Measurements from ENCODE around the gene SCNN1B.
"Not testable (repeated sequence)": the region's sequence is repeated elsewhere in the genome, so short reads cannot be mapped to it uniquely, and the experiment has no call there.

Gene SCNN1B, protein sequence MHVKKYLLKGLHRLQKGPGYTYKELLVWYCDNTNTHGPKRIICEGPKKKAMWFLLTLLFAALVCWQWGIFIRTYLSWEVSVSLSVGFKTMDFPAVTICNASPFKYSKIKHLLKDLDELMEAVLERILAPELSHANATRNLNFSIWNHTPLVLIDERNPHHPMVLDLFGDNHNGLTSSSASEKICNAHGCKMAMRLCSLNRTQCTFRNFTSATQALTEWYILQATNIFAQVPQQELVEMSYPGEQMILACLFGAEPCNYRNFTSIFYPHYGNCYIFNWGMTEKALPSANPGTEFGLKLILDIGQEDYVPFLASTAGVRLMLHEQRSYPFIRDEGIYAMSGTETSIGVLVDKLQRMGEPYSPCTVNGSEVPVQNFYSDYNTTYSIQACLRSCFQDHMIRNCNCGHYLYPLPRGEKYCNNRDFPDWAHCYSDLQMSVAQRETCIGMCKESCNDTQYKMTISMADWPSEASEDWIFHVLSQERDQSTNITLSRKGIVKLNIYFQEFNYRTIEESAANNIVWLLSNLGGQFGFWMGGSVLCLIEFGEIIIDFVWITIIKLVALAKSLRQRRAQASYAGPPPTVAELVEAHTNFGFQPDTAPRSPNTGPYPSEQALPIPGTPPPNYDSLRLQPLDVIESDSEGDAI

DNA sequence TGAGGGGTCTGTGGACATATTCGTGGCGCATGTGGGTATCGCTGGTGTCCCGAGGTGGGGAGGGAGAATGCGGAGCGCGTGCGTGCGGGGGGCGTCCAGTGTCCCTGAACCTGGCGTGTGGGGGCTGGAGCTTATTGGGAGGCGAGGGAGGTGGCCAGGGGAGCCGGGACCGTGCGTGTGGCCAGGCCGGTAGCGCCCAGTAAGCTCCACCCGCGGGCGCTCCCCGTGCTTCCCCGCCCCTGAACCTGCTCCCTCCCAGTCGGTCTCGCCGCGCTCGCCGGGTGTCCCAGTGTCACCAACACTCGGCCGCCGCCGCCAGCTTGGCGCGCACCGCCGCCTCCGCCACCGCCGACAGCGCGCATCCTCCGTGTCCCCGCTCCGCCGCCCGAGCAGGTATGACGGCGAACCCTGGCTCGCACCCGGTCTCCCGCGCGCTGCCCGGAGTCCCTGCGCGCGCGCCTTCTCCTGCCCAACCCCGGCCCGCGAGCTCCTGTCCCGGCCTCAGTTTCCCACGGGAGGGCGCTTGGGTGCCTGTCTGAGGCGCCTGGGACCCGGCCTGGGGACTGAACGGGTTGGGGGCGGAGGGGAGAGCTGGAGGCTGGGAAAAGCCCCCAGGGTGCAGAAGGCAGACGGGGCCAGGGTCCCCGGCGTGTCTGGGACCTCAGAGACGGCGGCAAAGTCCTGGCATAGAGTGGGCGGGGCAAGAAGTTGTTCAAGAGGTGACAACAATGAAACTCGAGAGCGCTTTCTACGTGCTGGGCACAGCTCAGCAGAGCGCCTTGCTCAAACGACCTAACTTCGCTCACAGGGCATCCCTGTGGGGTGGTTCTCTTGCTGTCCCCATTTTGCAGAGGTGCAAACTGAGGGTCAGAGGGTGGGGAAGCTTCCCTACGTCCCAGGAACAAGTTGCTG, at the start of gene SCNN1B:
TSS of gene SCNN1B (plus strand) at position 258 of the 912 bp plus-strand sequence. CDS start 46,298 bp downstream, outside the sequence.
- no peak within 1 kb of the TSS for H3K4me3 ChIP-seq (ENCODE audit: low read depth, low read length)
- no peak for DNase-seq (ENCODE audit: low read depth)

DNA sequence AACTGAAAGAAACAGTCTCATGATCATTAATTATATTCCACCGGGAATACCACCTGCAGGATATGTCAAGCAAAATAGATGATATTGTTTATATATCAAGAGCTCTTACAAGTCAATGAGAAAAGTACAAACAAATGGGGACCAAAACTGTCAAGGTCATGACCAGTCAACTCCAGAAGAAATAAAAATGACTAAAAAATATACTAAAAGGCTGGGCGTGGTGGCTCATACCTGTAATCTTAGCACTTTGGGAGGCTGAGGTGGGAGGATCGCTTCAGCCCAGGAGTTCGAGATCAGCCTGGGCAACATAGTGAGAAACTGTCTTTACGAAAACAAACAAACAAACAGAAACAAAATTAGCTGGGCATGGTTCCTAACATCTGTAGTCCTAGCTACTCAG, 49.8 kb upstream of the SCNN1B start:
- DNase-seq (ENCODE audit: low read depth) = no peak
- H3K4me3 ChIP-seq (ENCODE audit: low read depth, low read length) = no peak overlapping the region

DNA sequence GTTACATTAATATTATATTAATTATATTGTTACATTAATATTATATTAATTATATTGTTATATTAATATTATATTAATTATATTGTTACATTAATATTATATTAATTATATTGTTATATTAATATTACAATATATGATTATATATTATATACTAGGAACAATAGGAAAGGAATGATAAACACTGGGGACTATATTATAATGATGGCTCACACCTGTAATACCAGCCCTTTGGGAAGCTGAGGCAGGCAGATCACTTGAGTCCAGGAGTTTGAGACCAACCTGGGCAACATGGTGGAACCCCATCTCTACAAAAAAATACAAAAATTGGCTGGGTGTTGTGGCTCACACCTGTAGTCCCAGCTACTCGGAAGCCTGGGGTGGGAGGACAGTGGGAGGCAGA, 48.5 kb upstream of the SCNN1B start:
- H3K4me3 ChIP-seq (ENCODE audit: low read depth, low read length); DNase-seq (ENCODE audit: low read depth): not testable (repeated sequence)

DNA sequence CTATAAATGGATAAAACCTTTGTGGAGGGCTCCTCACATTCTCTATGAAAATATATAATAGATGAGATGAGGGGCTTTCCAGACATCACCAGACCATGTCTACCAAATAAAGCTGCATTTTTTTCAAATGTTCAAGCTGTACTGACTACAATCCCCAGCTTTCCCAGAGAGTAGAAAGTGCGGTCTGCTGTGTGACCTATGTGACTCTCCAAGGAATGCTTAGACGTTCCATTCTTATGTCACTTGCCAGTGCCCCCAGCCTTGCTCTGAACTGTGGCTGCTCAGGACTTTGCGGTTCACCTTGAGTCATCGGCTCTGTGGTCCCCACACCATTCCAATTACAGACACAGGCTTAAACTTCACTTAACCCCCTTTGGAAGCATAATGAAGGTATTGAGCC, 47.8 kb upstream of the SCNN1B start:
- H3K4me3 ChIP-seq (ENCODE audit: low read depth, low read length) = no peak overlapping the region
- peak; percentile 0 for DNase-seq (ENCODE audit: low read depth)

DNA sequence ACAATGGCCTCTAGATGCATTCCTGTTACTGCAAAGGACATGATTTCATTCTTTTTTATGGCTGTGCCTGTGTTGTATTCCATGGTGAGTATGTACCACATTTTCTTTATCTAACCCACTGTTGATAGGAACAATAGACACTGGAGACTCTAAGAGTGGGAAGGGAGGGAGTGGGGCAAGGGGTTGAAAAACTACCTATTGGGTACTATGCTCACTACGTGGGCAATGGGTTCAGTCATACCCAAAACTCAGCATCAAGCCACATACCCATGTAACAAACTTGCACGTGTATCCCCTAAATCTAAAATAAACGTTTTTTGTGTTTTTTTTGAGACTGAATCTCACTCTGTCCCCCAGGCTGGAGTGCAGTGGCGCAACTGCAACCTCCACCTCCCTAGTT, 47.1 kb upstream of the SCNN1B start:
- DNase-seq (ENCODE audit: low read depth) = no peak
- H3K4me3 ChIP-seq (ENCODE audit: low read depth, low read length) = no peak overlapping the region

DNA sequence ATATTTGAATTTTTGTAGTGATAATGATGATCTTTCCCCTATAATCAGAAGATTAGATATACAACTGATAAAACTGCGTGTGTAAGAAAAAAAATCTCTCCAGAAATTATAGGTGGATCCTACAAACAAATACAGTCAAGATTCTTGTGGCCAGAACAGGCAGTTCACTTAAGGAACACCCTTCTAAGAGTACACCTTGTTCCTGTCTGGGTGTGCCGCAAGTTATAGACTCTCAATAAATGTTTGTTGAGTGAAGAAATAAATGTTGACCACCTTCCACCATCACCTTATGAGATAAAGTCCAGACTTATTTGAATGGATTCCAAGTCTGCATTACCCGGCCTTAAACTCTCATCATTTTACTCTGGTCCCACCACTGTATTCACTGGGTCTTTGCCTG, 45.7 kb upstream of the SCNN1B start:
- no peak overlapping the region for H3K4me3 ChIP-seq (ENCODE audit: low read depth, low read length)
- DNase-seq (ENCODE audit: low read depth) = no peak

DNA sequence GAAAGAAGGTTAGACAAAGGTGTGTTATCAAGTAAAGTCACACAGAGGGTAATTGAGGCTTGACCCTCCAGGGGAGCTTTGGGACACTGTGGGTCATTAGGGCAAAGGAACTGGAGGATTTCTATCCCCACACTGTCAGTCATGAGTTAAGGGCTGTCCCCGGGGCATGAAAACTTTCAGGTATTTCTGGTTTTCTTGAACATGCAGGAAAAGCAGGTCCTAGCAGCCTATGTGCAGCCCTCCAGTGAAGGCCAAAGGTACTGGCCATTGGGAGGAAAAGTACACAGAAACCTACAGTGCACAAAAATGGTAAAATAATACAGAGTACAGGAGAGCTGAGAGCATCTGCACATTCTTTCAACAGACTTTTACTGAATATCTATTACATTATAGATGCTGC, 44.4 kb upstream of the SCNN1B start:
- no peak for DNase-seq (ENCODE audit: low read depth)
- H3K4me3 ChIP-seq (ENCODE audit: low read depth, low read length) = no peak overlapping the region

DNA sequence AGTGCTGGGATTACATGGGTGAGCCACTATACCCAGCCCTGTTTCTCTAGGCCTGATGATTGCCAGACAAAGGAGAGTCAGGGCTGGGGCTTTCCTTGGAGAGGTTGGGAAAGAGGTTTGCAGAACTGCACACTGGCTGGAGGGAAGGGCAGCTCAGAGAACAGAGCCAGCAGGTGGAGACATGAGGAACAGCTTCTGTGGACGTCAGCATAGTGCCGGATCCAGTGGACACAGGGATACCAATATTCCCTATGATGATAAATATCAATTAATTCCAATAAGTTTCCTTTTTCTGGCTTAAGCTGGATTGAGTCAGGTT, 43.2 kb upstream of the SCNN1B start:
- H3K4me3 ChIP-seq (ENCODE audit: low read depth, low read length) = no peak overlapping the region
- DNase-seq (ENCODE audit: low read depth) = no peak

DNA sequence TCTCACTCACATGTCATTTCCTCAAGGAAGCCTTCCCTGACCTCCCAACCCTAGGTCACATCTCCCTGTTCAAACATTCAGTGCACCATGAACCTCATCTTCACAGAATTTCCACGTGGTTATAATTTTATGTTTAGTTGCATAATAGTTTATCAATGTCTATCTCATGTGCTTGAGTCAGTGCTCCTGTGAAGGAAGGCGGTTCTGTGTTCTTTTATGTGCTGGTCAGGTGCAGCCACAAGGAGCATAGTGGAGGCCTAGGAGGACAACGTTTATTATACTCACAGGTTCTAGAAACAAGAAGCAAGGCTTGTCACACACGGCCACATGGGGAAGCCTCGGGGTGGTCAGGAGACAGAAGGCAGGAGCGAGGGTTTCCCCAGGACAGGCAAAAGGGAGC, 34.5 kb upstream of the SCNN1B start:
- DNase-seq (ENCODE audit: low read depth) = no peak
- no peak overlapping the region for H3K4me3 ChIP-seq (ENCODE audit: low read depth, low read length)

DNA sequence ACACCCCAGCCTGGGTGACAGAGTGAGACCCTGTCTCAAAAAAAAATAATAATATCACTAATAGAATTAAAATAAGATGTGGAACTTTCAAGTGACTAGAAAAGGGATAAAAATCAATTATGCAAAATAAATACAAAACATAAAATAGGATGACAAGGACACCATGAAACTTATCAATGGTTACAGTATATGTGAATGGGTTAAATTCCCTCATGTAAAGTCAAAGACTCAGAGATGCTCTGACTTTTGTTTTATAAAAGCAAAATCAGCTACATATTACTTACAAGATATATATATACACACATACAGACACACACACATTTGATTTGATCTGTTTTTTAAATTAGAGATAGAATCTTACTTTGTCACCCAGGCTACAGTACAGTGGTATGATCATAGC, 33.5 kb upstream of the SCNN1B start:
- H3K4me3 ChIP-seq (ENCODE audit: low read depth, low read length) = no peak overlapping the region
- no peak for DNase-seq (ENCODE audit: low read depth)

DNA sequence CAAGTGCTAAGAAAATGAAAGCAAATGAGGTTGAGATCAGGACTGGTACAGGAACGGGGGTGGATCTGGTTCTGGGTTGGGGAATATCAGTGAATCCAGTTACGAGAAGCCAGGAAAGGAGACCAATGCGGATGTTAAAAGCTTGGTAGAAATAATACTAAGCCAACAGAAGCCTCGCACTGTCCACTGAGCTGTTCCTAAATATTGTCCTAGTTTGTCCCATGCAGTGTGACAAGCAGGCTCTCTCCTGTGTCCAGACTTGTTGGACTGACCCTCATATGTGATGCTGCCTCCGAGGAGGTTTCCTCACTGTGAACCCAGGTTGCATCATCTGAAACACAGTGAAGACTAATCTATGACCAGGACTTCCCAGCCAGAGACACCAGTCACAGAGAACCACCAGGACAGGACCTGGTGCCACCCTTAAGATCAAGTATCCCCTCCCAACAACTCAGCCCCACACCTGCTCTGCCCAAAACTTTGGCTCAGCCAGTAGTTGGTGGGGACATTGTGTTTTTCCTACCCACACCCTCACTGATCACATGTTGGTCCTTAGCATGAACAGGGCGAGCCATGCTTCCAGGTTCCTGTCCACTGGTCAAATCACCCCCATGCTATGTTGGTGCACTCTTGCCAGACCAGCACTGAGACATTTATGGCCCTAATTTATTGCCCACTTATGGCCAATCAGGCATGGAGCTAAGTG, 32.7 kb upstream of the SCNN1B start:
- no peak overlapping the region for H3K4me3 ChIP-seq (ENCODE audit: low read depth, low read length)

DNA sequence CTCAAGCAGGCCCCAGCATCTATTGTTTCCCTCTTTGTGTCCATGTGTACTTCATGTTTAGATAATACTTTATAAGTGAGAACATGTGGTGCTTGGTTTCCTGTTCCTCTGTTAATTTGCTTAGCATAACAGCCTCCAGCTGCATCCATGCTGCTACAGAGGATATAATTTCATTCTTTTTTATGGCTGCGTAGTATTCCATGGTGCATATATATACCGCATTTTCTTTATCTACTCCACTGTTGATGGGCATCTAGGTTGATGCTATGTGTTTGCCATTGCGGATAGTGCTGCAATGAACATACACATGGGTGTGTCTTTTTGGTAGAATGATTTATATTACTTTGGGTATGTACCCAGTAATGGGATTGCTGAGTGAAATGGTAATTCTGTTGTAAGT, 31.4 kb upstream of the SCNN1B start:
- no peak for DNase-seq (ENCODE audit: low read depth)

More for the DNA sequence above, 32.7 kb upstream of the SCNN1B start:
- DNase-seq (ENCODE audit: low read depth) = no peak

DNA sequence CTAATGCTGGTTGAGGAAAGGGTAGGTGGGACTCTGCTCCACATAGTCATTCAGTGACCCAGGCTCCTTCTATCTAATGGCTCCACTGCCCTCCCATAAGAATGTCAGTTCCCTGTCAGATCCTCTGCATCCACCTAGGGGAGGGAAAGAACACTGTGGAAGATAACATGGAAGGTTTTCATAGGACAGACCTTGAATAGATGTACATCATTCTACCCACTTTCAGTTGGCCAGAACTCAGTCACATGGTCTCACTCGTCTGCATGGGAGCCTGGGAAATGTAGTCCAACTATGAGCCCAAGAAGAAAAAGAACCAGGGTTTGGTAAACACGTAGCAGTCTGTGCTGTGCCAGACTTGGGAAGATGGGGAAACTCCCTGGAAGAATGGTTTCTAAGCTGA, 27.1 kb upstream of the SCNN1B start:
- DNase-seq (ENCODE audit: low read depth) = no peak

More for the DNA sequence above, 31.4 kb upstream of the SCNN1B start:
- no peak overlapping the region for H3K4me3 ChIP-seq (ENCODE audit: low read depth, low read length)

DNA sequence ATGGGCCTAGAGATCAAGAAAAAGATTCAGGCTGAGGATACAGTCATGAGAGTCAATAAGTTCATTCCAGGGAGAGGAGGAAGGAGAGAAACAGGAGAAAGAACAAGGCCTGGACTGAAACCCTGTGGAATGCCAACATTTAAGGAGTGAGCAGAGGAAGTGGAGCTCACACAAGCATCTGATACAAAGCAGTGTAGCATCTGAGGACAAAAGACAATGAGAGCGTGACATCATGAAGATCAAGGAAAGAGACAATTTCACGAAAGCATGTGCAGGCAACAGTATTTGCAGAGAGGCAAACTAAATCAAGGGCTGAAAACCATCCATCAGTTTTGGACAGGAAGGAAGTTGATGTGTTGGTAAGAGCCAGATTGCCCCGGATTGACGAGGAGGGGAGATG, 25.3 kb upstream of the SCNN1B start:
- no peak for DNase-seq (ENCODE audit: low read depth)
- H3K4me3 ChIP-seq (ENCODE audit: low read depth, low read length) = no peak overlapping the region

More for the DNA sequence above, 27.1 kb upstream of the SCNN1B start:
- no peak overlapping the region for H3K4me3 ChIP-seq (ENCODE audit: low read depth, low read length)

DNA sequence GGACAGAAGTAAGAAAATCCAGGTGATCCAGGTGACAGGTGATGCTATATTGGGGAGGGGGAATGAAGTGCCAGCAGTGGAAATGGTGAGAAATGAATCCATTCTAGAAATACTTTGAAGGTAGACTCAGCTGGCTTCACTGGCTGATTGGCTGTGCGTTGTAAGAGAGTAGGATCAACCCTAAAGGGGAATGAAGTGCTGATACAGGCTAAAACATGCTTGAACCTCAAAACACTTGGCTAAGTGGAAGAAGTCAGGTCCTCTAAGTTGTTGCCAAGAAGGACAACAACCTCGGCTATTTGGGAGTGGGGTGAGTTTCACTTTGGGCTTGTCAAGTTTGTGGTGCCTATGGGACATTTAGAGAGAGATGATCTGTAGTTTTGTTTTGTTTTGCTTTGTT, 24.1 kb upstream of the SCNN1B start:
- H3K4me3 ChIP-seq (ENCODE audit: low read depth, low read length) = no peak overlapping the region
- DNase-seq (ENCODE audit: low read depth) = no peak

DNA sequence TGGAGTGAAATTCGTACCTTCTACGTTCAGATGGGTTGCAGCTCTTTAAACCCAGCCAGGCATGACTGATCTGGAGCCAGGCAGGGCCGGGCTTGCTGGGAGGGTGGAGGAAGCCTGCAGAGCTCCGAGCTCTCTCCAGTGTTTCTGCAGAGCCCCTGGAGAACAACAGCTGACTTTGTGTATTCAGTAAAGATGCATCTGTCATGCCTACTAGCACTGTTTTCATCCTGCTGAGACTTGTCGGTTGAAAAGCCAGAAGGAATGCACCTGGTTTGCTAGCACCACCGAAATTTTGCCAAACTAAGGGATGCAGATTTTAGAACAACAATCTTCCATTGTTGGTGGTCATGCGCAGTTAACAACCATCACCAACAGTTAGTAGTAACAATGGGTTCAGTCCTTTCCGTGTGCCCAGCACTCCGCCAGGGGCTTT, 22.4 kb upstream of the SCNN1B start:
- no peak overlapping the region for H3K4me3 ChIP-seq (ENCODE audit: low read depth, low read length)
- DNase-seq (ENCODE audit: low read depth) = no peak

DNA sequence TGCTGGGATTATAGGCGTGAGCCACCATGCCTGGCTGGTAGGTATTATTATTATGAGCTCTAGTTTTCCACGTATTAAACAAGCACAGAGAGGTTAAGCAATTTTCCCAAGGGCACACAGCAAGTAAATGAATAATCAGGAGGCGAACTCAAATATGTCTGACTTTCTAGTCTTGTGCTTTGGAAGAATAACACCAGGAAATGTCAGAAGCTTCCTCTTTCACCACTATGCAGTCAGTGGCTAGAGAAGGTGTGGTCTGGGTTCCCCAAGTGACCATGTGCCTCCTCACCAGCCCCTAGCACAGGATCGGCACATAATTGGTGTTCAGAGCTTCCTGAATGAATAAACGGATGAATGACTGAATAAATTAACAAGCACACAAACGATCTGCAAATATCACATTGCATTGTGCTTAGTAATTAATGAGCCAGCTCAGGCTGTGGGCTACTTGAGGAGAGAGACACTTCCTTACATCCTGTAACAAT, 21.6 kb upstream of the SCNN1B start:
- DNase-seq (ENCODE audit: low read depth) = no peak
- H3K4me3 ChIP-seq (ENCODE audit: low read depth, low read length) = no peak overlapping the region

DNA sequence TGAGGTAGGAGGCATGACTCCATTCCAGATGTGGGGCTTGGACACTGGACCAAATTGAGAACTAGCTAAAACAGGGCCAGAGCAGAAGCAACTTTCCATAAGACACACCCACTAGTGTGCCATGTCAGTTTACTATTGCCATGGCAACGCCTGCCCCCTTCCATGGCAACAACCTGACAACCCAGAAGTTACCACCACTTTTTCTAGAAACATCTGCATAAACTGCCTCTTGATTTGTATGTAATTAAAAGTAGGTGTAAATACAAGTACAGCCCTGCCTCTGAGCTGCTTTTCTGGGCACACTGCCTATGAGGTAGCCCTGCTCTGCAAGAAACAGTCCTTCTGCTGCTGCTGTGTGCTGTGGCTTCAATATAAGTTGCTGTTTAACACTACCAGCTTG, 19.5 kb upstream of the SCNN1B start:
- H3K4me3 ChIP-seq (ENCODE audit: low read depth, low read length) = no peak overlapping the region
- DNase-seq (ENCODE audit: low read depth) = no peak

DNA sequence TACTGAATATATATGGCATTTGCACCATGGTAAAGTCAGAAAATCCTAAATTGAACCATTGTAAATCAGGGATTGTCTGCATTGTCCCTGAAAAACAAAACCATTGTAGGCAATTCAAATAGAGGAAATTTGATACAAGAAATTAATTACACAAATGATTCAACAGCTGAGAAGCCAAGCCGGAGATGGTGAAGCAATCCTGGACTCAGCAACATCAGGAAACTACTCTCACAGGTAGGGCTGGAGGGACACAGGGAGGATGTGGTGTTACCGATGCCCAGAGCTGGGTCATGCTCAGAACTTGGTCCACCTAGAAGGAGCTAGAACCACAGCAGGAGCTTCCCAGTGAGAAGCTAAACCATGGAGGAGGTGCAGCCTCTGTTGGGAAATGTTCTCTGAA, 18.5 kb upstream of the SCNN1B start:
- no peak overlapping the region for H3K4me3 ChIP-seq (ENCODE audit: low read depth, low read length)
- DNase-seq (ENCODE audit: low read depth) = no peak

Data from skeletal muscle cell (primary cell).